CD1c-positive myeloid dendritic cell (primary cell): ENCODE data around the gene CCDC107.
"Not testable (repeated sequence)": the region's sequence is repeated elsewhere in the genome, so short reads cannot be mapped to it uniquely, and the experiment has no call there.

Experiments
- DNase-seq: peaks from one replicate; pipeline ENCODE4 v3.0.0-alpha.2; 2016; ENCODE audit errors: extremely low spot score

The CCDC107 gene, protein sequence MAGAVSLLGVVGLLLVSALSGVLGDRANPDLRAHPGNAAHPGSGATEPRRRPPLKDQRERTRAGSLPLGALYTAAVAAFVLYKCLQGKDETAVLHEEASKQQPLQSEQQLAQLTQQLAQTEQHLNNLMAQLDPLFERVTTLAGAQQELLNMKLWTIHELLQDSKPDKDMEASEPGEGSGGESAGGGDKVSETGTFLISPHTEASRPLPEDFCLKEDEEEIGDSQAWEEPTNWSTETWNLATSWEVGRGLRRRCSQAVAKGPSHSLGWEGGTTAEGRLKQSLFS

DNA sequence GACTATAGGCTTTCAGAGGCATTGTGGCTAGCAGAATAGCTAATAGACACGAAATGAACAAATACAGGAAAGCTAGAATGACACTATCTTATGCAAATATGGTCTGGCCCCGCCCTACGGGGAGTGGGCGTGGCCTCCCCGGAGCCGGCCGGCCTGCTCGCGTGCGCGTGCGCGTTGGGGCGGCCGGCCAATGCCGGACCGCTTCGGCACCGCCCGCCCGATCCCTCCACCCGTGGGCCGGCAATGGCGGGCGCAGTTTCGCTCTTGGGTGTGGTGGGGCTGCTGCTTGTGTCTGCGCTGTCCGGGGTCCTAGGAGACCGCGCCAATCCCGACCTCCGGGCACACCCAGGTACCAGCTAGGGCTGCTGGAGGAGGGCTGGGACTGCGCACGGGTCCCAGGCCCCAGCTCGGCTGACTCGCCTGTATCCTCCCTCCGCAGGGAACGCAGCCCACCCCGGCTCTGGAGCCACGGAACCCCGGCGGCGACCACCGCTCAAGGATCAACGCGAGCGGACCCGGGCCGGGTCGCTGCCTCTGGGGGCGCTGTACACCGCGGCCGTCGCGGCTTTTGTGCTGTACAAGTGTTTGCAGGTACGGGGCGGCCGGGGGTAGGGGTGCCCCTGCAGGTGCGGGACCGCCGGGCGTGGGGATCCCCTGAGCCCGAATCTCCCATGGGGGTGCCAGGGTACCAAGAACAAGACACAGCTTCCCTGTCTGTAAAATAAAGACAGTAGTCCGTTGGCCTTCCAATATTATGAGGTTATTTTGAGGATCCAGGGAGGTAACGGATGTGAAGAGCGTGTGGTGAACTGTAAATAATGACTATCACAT, at the start of gene CCDC107:
CCDC107 (plus strand) TSS at position 156 of the 831 bp plus-strand sequence; CDS start at position 244, 88 bp downstream.
- DNase-seq = peak; percentile 95

DNA sequence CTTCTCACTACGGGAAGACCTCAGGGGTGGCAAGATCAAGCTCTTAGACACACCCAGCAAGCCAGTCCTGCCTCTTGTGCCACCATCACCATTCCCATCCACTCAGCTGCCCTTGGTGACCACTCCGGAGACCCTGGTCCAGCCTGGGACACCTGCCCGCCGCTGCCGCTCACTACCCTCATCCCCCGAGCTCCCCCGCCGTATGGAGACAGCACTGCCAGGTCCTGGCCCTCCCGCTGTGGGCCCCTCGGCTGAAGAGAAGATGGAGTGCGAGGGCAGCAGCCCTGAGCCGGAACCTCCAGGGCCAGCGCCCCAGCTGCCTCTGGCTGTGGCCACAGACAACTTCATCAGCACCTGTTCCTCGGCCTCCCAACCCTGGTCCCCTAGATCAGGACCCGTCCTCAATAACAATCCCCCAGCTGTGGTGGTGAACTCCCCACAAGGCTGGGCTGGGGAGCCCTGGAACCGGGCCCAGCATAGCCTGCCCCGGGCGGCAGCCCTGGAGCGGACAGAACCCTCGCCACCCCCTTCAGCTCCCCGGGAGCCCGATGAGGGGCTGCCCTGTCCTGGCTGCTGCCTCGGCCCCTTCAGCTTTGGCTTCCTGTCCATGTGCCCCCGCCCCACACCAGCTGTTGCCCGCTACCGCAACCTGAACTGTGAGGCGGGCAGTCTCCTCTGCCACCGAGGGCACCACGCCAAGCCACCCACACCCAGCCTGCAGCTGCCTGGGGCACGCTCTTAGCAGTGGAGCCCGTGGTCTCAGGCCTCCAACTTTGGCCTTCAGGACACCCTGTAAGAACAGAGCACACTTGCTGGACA, 48.9 kb upstream of the CCDC107 start:
- no peak for DNase-seq

DNA sequence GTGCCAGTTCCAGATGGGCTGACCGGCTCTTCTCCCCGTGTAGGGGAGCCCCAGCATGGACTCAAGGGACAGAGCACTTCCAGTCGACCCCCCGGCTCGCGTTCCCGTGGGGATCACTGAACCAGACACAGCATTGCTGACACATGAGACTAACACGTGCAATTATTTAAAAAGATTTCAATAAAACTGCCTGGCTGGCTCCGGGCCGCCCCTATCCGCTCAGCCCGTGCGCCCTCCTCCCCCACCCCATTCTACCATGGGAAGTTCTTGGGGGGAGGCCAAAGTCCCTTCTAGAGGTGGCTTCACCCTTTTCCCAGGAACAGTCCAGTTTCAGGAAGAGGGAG, 48.3 kb upstream of the CCDC107 start:
- no peak for DNase-seq

DNA sequence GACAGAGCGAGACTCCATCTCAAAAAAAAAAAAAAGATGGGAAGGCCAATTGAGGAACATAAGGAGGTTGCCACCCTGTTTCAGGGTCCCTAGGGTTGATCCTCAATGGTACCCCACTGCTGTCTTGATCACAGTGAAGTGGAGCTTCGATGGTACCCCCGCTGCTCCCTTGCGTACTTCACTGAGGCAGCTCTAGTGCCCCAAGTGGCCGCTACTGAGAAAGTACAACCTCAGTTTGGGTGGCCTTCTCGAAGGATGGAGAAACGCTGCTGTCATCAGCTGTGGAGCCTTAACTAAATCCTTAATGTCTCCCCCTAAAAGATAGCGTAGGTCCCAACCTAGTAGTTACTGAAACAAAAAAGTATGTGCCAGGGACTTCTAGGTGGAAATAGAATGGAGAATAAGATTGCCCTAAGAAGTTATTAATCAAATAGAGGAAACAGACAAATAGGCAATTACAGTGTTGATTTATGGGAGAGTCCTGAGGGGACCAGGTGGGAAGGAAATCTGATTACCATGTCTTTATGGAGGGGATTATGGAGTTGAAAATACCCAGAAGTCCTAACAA, 46.8 kb upstream of the CCDC107 start:
- DNase-seq = peak; percentile 59

DNA sequence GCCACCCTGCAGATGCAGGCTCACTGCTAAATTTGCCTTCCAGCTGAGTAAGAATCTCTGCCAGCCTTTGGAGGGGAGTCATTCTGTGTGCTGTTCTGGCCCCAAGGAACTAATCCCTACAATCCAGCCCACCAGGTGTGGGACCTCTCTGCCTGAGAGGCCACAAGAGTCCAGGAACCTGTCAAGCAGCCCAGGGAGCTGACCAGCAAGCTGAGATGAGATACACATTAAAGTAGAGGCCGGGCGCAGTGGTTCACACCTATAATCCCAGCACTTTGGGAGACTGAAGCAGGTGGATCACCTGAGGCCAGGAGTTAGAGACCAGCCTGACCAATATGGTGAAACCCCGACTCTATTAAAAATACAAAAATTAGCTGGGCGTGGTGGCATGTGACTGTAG, 46.0 kb upstream of the CCDC107 start:
- DNase-seq = not testable (repeated sequence)

DNA sequence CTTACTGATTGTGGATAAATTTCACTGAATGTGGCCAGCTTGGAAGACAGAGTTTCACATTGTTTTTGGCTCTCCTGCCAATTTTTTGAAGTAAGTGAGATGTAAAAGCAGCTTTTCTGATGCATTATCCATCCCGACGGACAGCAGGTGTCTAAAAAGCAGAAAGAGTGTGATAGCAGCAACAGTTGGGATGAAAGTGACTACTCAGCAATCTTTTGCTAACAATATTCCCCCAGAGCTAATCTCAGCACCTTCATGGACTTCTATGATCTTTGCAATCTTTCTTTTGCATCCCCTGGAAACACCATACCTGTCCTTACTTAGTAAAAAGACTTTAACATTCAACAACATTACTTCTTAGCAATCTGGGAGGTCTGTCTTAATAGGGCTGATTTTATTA, 45.2 kb upstream of the CCDC107 start:
- DNase-seq = no peak

DNA sequence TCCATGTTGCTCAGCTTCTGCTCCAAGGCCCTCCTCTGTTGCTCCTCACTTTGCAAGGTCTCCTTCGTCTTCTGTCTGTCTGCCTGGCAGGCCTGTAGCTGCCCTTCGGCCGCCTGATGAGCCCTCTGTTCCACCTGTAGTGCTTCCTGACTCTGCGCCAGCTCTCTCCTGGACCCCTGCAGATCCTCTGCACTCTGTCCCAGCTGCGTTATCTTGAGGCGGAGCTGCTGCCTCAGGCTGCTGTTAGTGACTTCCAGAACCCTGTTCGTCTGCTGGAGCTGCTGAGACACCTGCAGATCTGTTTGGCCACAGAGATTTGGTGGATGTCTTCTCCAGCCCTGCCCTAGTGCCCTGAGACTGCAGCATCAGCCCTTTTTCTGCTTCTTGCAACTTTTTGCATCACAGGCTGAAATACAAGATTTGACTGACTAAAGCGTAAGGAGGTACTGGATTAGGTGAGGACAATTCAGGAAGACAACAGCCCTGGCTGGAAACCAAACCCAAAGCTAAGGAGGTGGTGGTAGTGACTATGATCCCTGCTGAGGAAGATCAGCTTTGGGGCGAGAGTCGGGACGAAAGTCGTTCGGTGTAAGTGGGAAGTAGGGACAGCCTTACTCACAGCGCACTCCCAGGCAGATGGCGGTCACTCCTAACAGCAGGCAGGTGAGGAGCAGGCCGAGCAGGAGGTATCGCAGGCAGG, 42.0 kb upstream of the CCDC107 start:
- no peak for DNase-seq

DNA sequence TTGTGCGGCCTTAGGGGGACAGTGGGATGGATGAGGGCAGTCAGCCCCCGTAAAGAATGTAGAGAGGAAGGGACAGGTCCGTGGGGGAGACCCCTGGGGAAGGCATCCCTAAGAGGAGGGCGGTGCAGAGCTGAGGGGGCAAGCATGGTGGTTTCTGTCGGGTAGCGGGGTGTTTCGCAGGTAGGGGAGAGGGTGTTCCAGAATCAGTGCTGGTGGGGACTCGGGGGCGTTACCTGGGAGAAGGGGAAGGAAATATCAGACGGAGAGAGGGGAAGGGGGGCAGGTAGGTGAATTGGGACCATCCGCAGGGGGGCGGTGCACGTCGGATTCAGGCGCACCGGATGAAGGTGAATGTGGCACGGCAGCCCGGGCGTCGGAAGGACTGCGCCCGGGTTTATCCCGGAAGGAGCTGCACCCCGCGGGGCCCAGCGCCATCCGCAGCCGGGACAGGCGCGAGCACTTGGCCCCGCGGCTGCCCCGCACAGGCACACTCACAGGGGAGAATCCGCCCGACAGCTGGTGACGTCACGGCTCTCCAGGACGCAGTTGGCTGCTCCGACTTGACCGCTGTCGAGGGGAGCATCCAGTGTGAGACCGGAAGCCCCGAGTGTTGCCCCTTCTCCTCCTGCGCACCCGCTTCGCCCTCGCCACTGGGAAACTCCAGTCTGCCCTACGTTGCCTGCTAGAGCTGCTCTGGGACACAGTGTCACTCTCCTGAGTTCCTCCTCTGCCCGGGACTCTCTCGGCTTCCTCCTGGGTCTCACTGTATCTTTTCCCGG, 41.2 kb upstream of the CCDC107 start:
- DNase-seq = peak; percentile 68

DNA sequence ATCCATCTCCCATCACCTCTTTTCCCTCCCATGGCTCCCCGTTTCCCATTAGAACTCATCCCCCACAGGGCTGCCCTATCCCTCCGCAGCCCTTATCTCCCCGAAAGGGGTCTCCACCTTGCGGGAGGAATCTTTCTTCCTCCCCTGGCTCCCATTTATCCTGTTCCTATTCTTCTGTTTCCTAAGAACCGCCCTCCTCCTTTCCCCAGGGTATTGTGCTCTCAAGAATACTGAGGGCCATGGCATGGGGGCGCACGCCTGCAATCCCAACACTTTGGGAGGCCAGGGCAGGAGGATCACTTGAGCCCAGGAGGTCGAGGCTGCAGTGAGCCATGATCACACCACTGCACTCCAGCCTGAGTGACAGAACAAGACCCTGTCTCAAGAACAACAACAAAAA, 40.5 kb upstream of the CCDC107 start:
- DNase-seq = no peak

DNA sequence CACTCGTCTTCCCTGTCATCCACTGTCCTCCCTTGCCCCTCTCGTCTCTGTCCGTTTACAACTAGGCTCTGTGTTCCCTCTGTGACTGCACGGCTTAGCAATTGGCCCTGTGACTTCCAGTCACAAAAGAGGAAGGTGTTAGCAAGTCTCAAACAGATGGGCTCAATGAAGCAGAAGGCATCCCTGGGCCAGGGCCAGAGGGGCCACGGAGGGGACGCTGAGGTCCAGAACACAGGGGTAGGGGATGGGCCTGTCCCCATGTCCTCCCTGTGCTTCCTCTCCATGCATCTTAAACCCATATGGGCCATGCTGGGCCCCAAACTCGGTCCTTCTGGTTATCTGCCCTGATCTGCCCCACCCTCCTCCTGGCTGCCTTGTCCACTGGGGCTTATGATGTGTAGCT, 39.8 kb upstream of the CCDC107 start, which contains the start of gene CD72:
CD72 (minus strand) TSS at position 89 of the 403 bp plus-strand sequence. CDS start 110 bp downstream, outside the sequence.
- DNase-seq = peak; percentile 60

DNA sequence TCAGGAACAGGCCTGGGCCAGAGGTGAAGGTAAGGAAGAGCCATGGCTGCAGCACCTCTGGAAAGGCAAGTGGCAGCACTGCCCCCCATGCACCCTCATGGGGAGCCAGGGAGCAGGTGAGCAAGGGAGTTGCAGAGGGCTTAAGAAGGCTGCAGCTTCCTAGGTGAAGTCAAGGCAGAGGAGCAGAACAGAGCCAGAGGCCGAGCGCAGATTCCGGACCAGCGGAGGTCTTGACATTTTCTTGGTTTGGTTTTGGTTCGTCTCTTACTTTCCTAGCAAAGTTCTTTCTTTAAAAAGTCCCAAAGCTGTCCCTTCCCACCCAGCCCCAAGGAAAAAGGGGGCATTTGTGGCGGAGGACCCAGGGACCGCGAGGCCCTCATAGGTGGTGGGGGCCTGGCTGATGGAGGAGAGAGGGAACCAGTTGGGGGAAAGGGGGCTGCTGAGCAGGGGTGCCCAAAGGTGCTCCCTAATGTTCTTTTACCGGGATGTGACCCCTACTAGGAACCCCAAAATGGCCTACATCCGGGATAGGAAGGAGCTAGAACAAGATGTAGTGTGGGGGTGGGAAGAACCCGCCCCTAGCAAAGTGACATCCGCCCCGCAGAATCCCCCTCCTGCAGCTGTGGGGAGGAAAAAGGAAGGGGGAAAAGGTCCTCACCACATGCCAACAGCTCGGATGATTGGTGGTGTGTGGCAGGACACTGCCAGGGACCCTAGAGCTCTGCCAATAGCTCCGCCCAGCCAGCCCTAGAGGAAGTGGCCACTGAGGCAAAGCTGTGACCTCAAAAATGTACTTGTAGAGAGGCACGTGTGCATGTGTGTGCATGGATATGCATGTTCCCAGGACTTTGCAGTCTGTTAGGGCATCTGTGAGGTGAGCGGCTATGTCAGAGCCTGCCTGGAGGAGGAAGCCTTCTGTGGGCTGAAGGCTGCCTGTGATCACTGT, 39.0 kb upstream of the CCDC107 start:
- DNase-seq = peak; percentile 66

DNA sequence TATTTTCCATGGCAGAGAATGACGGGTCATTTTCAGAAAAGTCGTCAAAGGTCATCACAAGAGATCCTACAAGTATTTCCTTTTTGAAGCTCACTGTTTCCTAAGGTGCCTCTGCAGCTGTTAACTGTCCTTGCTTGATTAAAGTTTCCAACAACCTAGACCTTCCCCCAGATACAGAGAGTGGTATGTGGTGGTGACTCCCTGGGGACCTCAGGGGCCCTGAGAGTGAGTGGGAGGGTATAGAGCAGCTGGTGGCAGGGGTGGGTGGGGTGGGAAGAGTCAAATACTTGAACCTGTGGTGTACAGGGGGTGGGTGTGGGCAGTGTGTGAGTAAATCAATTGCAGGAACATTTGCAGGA, 38.3 kb upstream of the CCDC107 start:
- no peak for DNase-seq

DNA sequence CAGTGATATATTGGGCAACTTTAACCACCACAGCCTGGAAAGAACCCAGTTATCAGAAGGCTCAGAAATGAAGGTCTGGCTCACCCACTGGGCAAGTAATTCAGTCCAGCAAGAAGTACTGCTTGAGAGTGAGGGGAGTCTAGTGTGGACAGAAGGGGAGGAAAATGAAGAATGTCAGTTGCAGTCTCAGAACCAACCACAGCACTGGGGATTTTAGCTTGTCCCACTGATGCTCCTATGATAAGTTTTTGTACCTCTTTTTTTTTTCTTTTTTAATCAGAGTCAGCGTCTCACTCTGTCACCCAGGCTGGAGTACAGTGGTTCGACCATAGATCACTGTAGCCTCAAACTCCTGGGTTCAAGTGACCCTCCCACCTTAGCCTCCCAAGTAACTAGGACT, 30.5 kb upstream of the CCDC107 start:
- no peak for DNase-seq

DNA sequence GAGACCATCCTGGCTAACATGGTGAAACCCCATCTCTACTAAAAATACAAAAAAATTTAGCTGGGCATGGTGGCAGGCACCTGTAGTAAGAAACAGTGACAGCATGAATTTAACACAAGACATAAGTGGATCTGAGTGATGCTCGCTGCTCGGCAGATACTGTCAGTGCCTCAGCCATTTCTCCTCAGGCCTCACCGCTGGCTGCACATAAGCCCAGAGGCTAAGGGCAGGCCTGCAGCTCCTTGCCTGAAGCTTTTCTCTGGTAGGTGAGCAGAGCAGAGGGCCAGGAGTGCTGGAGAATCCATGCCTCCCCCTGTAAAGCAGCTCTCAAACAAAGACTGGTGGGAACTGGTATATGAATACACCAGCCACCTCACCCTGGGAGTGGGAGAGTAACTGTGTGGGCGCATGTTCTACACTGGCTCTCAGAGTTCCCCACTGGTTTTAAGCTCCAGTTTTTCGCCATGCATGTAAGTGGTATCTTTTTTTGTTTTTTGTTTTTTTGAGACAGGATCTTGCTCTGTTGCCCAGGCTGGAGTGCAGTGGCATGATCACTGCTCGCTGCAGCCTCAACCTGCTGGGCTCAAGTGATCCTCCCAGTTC, 29.6 kb upstream of the CCDC107 start:
- DNase-seq = no peak

DNA sequence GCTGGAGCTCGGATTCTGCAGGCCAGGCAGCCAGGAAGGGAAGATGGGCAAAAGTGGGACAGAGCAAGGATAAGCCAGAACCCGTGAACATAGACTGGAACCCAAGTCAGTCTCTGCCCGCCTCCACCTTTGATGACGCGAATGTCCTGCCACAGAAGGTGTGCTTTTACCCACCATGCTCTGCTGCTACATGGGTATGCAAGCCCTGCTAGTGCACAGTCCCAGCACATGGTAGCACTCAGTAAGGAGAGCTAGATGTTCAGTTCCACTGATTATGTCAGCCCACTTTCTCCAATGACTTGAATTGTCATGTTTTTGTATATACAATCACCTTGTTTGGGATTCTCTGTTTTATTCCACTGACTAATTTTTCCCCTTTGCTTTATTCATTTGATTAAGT, 28.5 kb upstream of the CCDC107 start:
- no peak for DNase-seq

DNA sequence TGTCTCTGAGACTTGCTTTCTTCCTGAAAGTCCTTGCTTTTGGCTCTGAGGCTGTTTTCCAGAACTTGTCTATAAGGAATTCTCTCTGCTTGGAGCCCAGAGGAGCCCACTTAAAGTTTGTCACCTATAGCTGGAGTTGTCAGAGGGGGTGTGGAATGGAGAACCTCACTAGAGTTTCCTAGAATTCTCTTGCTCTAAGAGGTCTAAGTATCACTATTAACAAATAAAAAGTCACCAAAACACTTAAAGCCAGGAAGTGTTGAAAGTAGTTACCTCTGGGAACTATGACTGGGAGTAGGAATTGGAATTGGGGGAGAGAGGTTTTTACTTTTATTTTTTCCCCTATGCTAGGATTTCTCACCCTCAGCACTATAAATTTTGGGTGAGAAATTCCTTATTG, 22.4 kb upstream of the CCDC107 start:
- peak; percentile 47 for DNase-seq

DNA sequence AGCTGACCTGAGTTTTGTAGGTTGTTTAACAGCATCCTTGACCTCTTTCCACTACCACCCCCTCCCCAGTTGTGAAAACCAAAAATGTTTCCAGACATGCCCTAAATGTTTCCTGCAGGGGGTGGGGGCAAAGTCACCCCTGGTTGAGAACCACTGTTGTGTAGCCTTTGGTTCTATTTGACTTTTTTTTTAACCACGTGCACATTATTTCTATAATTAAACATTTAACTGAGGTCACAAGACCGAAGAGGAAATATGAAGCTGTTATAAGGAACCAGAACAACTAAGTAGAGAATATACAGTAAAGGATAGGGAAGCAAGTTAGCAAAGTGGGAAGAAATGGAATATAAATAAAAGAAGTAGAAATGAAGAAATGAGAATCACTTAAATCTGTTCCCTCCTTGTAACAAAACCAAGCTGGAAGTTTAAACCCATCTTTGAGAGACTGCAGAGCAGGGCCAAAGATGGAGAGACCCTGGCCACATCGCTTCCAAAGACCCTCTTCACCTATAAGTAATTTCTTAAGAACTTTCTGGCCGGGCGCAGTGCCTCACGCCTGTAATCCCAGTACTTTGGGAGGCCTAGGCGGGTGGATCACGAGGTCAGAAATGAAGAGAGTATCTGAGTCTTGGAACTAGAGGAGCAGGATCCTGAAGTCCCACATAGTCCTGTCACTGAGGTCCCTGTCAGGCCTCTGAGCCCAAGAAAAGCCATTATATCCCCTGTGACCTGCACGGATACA, 21.8 kb upstream of the CCDC107 start:
- peak; percentile 79 for DNase-seq

DNA sequence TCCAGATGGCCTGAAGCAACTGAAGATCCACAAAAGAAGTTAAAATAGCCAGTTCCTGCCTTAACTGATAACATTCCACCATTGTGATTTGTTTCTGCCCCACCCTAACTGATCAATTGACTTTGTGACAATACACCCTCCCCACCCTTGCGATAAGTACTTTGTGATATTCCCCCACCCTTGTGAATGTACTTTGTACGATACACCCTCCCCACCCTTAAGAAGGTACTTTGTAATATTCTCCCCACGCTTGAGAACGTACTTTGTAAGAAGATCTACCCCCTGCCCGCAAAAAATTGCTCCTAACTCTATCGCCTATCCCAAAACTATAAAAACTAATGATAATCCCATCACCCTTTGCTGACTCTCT, 21.2 kb upstream of the CCDC107 start:
- DNase-seq = not testable (repeated sequence)
